RWPE2 (cell line): ENCODE data around the gene CPE.
A peak's percentile ranks its signal among the peaks of the same experiment; 100 is the strongest.

Experiments used
- ATAC-seq: fragments of 200-7000 bp; cut with Tn5 transposase; 3 replicates; pipeline ENCODE4 v1.9.1; 2021; ENCODE audit warnings: low read depth
- DNase-seq: peaks from one replicate; pipeline ENCODE4 v3.0.0-alpha.2; 2020; ENCODE audit warnings: low spot score
- H3K27ac ChIP-seq: fragments of 450-650 bp; 2 replicates; pipeline ENCODE4 v1.5.1; 2017; ENCODE audit warnings: mild to moderate bottlenecking; ENCODE audit not compliant: poor library complexity, severe bottlenecking
- H3K27me3 ChIP-seq: fragments of 250-450 bp; sonication (Bioruptor Pico); 2 replicates; pipeline ENCODE4 v1.5.1; 2021; ENCODE audit warnings: mild to moderate bottlenecking, moderate library complexity; ENCODE audit not compliant: insufficient read depth, poor library complexity, severe bottlenecking
- H3K36me3 ChIP-seq: fragments of 250-450 bp; sonication (Bioruptor Pico); 2 replicates; pipeline ENCODE4 v1.5.1; 2020; ENCODE audit warnings: low read depth, mild to moderate bottlenecking, moderate library complexity
- H3K4me1 ChIP-seq: fragments of 250-450 bp; sonication (Bioruptor Pico); 2 replicates; pipeline ENCODE4 v1.5.1; 2021; ENCODE audit warnings: mild to moderate bottlenecking, moderate library complexity; ENCODE audit not compliant: insufficient read depth, poor library complexity, severe bottlenecking
- H3K4me3 ChIP-seq: fragments of 250-450 bp; sonication (Bioruptor Pico); 2 replicates; pipeline ENCODE4 v1.5.1; 2021; ENCODE audit warnings: mild to moderate bottlenecking, moderate library complexity; ENCODE audit not compliant: severe bottlenecking
- H3K9me3 ChIP-seq: fragments of 250-450 bp; sonication (Bioruptor Pico); 2 replicates; pipeline ENCODE4 v1.5.1; 2021; ENCODE audit warnings: mild to moderate bottlenecking, moderate library complexity; ENCODE audit not compliant: severe bottlenecking
- CTCF ChIP-seq: fragments of 450-650 bp; IDR thresholded peaks from one replicate; pipeline ENCODE4 v1.5.1; 2017; ENCODE audit warnings: mild to moderate bottlenecking, moderate library complexity; ENCODE audit not compliant: poor library complexity, severe bottlenecking

Gene CPE

GRCh38 chr4:165517216-165517615 is 138.4 kb downstream of the CPE start:
- H3K4me1 ChIP-seq, result no peaks in the 10 kb centered on the region
- peak; percentile 45; the same call in 1 of the 3 replicates for ATAC-seq
- DNase-seq, result no peak
- H3K4me3 ChIP-seq, result no peak overlapping the region
- no peaks in the 10 kb centered on the region for H3K36me3 ChIP-seq
- H3K27me3 ChIP-seq, result no peaks in the 10 kb centered on the region
- no peaks in the 10 kb centered on the region for H3K9me3 ChIP-seq
- no peak for TF ChIP-seq CTCF
- no peak overlapping the region for H3K27ac ChIP-seq

- H3K27me3 ChIP-seq, result no peaks in the 10 kb centered on the region
- H3K27ac ChIP-seq, result no peak overlapping the region
- ATAC-seq (no peak), DNase-seq (no peak)
- no peaks in the 10 kb centered on the region for H3K4me1 ChIP-seq
- H3K36me3 ChIP-seq, result no peaks in the 10 kb centered on the region
- no peak for TF ChIP-seq CTCF
- H3K4me3 ChIP-seq, result no peak overlapping the region
- no peaks in the 10 kb centered on the region for H3K9me3 ChIP-seq
Observed at GRCh38 chr4:165518024-165518616, 139.3 kb downstream of the CPE start.

GRCh38 chr4:165518686-165519085 is 139.9 kb downstream of the CPE start:
- DNase-seq, result no peak
- no peaks in the 10 kb centered on the region for H3K27me3 ChIP-seq
- no peak for TF ChIP-seq CTCF

GRCh38 chr4:165519591-165519990 is 140.8 kb downstream of the CPE start:
- Histone ChIP-seq H3K27ac (no peak overlapping the region), H3K36me3 (no peaks in the 10 kb centered on the region), H3K4me3 (no peak overlapping the region), H3K4me1 (no peaks in the 10 kb centered on the region), H3K9me3 (no peaks in the 10 kb centered on the region), H3K27me3 (no peaks in the 10 kb centered on the region)
- no peak for TF ChIP-seq CTCF
- ATAC-seq (no peak), DNase-seq (no peak)

More at GRCh38 chr4:165518686-165519085, 139.9 kb downstream of the CPE start:
- no peak overlapping the region for H3K4me3 ChIP-seq
- no peaks in the 10 kb centered on the region for H3K9me3 ChIP-seq
- no peak for ATAC-seq
- H3K27ac ChIP-seq, result no peak overlapping the region
- H3K36me3 ChIP-seq, result no peaks in the 10 kb centered on the region
- H3K4me1 ChIP-seq, result no peaks in the 10 kb centered on the region

- ATAC-seq, result no peak
- H3K9me3 ChIP-seq, result no peaks in the 10 kb centered on the region
- no peak overlapping the region for H3K27ac ChIP-seq
- H3K4me1 ChIP-seq, result no peaks in the 10 kb centered on the region
- no peak for TF ChIP-seq CTCF
- no peak overlapping the region for H3K4me3 ChIP-seq
- no peak for DNase-seq
- no peaks in the 10 kb centered on the region for H3K36me3 ChIP-seq
- no peaks in the 10 kb centered on the region for H3K27me3 ChIP-seq
Observed at GRCh38 chr4:165520086-165520485, 141.3 kb downstream of the CPE start.
